GM12864 (cell line): ENCODE measurements around the gene ZG16B.
A peak's percentile ranks its signal among the peaks of the same experiment; 100 is the strongest.

Experiments
- DNase-seq: peaks from one replicate; pipeline ENCODE4 v3.0.0-alpha.2; 2011; ENCODE audit warnings: low read depth
- H3K4me3 ChIP-seq: 2 replicates; pipeline ENCODE4 v1.5.1; 2011; ENCODE audit warnings: mild to moderate bottlenecking, low read depth, low read length, control low read depth
- CTCF ChIP-seq: IDR thresholded peaks from 2 replicates; pipeline ENCODE4 v1.5.1; 2011; ENCODE audit warnings: low read depth, mild to moderate bottlenecking, moderate library complexity, low read length, control low read depth, inconsistent platforms; ENCODE audit errors: missing control alignments

ZG16B gene

GRCh38 chr16:2858245-2859025, 28.3 kb downstream of the ZG16B start:
- no peak for DNase-seq
- H3K4me3 ChIP-seq, result no peak overlapping the region
- TF ChIP-seq CTCF, result no peak

- no peak for DNase-seq
- TF ChIP-seq CTCF, result no peak
- H3K4me3 ChIP-seq, result no peak overlapping the region
Measured at GRCh38 chr16:2859686-2860265, 29.7 kb downstream of the ZG16B start.

- no peak for TF ChIP-seq CTCF
- no peak for DNase-seq
- H3K4me3 ChIP-seq, result no peak overlapping the region
Measured at GRCh38 chr16:2860826-2861567, 30.9 kb downstream of the ZG16B start.

- no peak for TF ChIP-seq CTCF
Measured at GRCh38 chr16:2865651-2866050, 35.5 kb downstream of the ZG16B start.

GRCh38 chr16:2866431-2866830, 36.3 kb downstream of the ZG16B start:
- no peak for TF ChIP-seq CTCF
- H3K4me3 ChIP-seq, result no peak overlapping the region
- no peak for DNase-seq

More at GRCh38 chr16:2865651-2866050, 35.5 kb downstream of the ZG16B start:
- H3K4me3 ChIP-seq, result no peak overlapping the region
- DNase-seq, result no peak

GRCh38 chr16:2867661-2867986, 37.5 kb downstream of the ZG16B start:
- TF ChIP-seq CTCF, result no peak
- H3K4me3 ChIP-seq, result peak overlapping the region; percentile 90
- DNase-seq, result no peak
